Activated T-cell treated with anti-CD3 and anti-CD28 coated beads, Interleukin-2, amount 50 U/mL, for 1 hour (primary cell): ENCODE results near the gene TAPBPL.
A peak's percentile ranks its signal among the peaks of the same experiment; 100 is the strongest.
"Not testable (repeated sequence)": the region's sequence is repeated elsewhere in the genome, so short reads cannot be mapped to it uniquely, and the experiment has no call there.

Experiments
- DNase-seq: peaks from one replicate; pipeline ENCODE4 v3.0.0-alpha.2; 2020

TAPBPL gene

DNA sequence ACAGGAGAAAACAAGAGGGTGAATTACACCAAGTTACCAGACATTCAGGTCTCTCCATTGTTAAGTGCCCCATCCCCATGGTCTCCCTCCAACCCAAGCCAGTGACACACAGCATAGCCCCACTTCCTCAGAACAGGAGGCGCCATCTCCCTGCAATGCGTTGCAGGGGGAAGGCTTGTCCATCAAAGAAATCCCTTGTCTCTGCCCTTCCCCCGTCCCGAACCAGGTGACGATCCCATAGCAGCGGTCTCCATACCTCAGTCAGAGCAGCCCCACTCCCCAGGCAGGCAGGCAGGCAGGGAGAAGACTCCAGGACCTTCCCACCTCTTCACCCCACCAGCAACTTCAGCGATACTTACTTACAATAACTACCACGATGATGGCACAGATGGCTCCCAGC, 12.7 kb downstream of the TAPBPL start:
- DNase-seq, result no peak

DNA sequence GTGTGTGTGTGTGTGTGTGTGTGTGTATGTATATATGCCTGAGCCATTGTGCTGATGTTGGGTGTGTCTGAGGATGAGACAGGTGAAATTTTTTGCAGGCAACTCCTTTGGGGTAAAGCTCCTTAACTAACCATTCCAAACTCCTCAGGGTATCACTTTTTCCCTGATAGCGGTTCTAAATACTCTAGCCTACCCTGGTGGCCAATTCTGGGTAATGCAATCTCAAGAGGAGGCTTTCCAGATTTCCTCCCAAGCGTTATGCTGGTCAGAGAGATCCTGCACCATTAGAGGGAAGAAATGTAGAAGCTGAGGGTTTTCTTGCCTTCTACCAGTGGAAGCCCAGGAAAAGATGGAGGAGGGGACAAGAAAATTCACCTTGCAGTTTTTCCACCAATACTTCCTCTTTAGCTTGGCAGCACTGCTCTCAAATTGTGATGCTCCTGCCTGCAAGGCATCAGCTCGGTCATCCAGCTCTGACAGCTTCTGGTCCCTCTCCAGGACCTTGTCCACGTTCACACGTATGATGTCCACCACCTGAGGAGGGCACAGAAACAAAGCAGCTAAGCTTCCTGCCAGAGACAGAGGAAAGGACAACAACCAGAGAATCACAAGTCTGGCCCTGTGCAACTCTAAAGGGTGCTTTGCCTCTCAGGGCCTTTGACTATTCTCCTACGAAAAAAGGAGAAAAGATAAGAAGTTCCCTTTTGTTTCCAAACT, 13.8 kb downstream of the TAPBPL start:
- no peak for DNase-seq

DNA sequence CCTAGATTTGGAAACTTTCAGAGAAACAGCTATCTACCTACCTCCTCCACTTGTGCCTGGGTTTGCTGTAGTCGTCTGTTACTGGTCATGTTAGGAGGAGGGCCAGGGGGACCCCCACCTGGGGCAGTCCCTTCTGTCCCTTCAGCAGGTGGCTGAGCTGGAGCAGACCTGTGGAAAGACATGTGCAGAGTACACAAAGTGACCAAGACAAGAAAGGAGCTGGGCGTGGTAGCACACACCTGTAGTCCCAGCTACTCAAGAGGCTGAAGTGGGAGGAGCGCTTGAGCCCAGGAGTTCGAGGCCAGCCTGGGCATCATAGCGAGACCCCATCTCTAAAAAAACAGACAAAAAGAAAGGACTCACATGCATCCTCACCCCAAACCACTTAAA, 14.3 kb downstream of the TAPBPL start:
- DNase-seq, result no peak

DNA sequence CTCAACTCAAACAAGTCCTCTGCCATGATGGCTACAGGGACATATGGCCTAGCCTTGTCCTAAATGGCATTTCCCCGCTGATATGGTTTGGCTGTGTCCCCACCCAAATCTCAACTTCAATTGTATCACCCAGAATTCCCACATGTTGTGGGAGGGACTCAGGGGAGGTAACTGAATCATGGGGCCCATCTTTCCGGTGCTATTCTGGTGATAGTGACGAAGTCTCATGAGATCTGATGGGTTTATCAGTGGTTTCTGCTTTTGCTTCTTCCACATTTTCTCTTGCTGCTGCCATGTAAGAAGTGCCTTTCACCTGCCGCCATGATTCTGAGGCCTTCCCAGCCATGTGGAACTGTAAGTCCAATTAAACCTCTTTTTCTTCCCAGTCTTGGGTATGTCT, 14.9 kb downstream of the TAPBPL start:
- DNase-seq, result not testable (repeated sequence)

DNA sequence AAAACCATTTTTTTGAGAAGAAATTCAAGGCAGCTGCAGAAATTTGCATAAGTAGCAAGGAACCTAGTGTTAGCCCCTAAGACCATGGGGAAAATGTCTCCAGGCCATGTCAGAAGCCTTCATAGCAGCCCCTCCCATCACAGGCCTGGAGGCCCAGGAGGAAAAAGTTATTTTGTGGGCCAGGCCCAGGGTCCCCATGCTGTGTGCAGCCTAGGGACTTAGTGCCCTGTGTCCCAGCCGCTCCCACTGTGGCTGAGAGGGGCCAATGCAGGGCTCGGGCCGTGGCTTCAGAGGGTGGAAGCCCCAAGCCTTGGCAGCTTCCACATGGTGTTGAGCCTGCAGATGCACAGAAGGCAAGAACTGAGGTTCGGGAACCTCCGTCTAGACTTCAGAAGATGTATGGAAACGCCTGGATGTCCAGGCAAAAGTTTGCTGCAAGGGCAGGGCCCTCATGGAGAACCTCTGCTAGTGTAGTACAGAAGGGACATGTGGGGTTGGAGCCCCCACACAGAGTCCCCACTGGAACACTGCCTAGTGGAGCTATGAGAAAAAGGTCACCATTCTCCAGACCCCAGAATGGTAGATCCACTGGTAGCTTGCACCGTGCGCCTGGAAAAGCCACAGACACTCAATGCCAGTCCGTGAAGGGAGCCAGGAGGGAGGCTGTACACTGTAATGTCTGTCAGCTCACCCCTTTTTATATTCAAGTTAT, 15.9 kb downstream of the TAPBPL start:
- DNase-seq, result not testable (repeated sequence)

DNA sequence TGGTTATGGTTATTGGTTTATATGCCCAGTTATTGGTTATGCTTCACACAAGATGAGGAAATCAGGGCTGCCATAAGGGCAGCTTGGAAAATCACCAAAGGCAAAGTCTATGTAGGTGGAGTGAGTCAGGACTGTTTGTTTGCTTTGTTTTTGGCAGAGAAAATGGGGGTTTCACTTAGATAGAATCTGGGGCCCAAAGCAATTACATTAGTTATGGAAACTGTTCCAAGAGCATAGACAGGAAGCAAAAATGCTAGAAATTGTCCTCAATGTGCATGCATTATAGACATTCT, 16.4 kb downstream of the TAPBPL start:
- no peak for DNase-seq

DNA sequence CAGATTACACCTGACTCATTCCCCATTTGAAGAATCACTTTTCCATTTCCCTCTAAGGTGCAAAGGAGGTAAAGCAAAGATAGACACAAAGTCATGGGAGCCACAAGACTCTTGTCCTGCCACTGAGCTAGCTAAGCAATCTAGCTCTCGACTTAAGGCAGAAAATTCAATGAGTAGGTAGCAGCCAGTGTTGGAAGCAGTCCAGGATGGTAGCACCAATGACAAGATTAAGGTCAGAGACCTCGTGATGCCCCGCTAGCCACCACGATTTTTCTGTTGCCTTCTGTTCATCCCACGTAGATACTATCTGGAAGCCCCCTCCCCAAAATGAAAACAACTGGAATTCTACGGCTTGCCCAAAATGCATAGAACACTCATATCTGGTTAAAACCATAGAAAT, 17.2 kb downstream of the TAPBPL start:
- DNase-seq, result no peak

DNA sequence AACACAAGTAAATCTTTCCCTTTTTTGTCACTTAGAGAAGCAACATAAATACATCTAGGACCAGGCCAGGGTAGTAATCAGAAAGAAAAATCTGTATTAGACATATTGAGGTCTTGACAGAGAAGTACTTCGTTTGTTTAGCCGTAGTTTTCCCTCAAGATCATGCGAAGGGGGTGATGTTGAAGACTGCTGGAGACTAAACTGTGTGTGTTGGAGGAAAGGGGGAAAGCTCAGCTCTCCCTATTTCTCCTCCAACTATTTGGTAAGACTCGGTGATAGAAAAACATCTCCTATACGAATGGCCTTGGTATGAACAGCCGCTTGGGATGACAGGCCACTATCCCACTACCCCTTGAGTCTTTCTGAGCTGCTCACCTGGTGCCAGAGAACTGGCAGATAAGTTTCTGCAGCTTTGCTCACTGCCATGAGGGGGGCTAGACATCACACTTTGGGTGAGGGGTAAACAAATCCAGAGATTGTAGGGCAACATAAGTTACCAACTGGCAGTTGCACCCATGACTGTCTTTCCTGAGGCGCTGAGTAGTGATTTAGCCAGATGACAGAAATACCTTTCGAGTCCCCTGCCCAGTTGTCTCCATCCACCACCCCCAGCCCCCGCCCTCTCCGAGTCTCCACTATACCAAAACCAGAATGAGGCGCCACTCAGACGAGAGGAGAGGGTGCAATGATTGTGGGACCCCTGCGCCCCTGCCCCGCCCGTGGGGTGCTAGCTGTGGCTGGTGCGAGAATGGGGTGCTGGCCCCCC, 17.9 kb downstream of the TAPBPL start:
- no peak for DNase-seq

DNA sequence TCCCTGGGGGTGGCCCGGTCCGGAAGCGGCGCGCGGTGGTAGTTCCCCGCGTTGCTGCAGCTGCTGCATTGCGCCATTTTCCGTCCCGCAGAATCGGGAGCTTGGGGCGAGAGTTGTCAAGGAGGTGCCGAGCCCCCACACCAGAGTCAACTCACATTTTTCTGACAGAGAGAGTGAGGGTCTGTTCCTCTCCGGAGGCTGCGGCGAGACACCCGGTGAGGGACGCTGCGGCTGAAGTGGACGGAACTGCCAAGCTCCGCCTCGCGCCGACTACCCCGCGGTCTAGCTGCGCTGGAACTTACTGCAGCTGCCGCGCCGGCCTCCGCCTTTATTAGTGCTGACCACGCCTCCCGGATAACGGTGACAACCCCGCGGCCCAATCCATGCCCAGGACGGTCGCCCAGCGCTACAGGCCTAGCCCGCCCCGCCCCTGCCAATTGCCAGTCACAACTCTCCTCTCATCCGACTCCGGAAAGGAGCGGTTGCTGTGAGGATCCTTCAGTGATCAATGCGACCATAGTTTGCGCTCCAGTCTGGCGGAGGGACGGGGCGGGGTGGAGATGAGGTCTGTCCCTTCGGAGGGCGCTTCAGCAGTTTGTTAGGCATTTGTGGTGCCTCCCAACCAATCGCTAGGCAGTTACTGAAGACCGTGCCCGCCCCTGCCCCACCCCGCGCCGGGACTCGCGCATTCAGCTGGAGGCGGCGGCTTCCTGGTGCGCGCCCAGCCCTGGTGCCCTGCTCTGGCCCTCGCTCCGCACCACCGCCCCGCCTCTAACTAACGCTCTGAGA, 18.7 kb downstream of the TAPBPL start, which contains the start of gene VAMP1:
TSS of gene VAMP1 (minus strand) at position 303 of the 789 bp plus-strand sequence. CDS start at position 157, 146 bp downstream.
- peak; percentile 96 for DNase-seq

DNA sequence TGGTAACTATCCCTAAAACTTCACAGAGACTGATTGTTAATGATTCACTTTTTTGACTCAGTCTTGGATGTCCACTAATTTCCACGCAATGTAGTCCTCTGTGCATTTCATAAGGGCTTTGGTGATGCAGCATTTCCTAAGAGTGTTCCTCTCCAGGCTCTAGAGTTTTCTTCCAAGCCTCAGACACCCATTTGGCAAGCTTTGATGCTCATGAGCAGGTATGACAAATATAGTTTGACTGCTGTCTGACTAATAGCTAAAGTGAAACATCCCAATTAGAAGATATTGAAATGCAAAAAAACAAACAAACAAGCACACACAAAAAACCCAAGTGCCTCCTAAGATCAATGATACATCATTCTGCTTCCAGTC, 20.1 kb downstream of the TAPBPL start:
- DNase-seq, result no peak

DNA sequence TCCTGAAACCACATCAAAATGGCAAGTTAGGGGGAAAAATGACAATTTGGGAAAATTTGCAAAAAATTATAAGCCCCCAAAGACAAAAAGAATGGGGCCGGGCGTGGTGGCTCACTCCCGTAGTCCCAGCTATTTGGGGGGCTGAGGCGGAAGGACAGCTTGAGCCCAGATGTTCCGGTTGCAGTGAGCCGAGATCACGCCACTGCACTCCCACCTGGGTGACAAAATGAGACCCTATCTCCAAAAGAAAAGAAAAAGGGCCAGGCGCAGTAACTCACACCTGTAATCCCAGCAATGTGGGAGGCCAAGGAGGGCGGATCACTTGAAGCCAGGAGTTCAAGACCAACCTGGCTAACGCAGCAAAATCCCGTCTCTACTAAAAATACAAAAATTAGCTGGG, 20.6 kb downstream of the TAPBPL start:
- no peak for DNase-seq

DNA sequence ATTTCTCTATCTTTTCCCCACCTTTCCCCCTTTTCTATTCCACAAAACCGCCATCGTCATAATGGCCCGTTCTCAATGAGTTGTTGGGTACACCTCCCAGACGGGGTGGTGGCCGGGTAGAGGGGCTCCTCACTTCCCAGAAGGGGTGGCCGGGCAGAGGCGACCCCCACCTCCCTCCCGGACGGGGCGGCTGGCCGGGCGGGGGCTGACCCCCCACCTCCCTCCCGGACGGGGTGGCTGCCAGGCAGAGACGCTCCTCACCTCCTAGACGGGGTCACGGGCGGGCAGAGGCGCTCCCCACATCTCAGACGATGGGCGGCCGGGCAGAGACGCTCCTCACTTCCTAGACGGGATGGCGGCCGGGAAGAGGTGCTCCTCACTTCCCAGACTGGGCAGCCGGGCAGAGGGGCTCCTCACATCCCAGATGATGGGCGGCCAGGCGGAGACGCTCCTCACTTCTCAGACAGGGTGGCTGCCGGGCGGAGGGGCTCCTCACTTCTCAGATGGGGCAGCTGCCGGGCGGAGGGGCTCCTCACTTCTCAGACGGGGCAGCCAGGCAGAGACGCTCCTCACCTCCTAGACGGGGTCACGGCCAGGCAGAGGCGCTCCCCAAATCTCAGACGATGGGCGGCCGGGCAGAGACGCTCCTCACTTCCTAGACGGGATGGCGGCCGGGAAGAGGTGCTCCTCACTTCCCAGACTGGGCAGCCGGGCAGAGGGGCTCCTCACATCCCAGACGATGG, 23.6 kb downstream of the TAPBPL start:
- DNase-seq, result not testable (repeated sequence)

DNA sequence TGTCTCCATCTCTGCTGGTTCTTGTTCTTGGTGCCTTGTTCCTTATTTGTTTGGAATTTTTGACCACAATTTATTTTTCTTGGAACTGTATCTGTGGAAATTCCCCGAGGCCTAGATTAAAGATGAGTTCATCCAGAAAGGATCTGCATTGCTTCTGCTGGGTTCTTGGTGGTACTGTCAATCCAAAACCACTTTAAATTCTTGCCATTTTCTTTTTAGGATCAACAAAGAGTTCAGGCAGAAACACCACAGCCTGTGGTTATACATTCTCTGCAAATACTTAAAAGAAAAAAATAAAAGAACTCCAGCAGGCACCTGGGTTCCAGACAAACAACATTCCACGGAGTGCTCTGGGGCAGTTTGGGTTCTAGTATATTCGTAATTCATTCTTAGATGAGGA, 24.6 kb downstream of the TAPBPL start:
- DNase-seq, result no peak

DNA sequence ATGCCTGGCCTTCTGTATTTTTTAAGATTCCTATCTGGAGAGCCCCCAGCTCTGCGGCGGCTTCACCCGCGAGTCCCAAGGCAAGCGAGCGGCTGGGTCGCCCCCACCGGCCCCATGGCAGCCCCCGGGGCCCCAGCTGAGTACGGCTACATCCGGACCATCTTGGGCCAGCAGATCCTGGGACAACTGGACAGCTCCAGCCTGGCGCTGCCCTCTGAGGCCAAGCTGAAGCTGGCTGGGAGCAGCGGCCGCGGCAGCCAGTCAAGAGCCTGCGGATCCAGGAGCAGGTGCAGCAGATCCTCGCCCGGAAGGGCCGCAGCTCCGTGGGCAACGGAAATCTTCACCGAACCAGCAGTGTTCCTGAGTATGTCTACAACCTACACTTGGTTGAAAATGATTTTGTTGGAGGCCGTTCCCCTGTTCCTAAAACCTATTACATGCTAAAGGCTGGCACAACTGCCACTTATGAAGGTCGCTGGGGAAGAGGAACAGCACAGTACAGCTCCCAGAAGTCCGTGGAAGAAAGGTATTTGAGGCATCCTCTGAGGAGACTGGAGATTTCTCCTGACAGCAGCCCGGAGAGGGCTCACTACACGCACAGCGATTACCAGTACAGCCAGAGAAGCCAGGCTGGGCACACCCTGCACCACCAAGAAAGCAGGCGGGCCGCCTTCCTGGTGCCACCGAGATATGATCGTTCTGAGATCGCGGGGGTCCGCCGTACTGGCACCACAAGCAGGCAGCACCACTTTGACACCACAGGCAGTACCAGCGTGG, 25.9 kb downstream of the TAPBPL start:
- DNase-seq, result not testable (repeated sequence)

DNA sequence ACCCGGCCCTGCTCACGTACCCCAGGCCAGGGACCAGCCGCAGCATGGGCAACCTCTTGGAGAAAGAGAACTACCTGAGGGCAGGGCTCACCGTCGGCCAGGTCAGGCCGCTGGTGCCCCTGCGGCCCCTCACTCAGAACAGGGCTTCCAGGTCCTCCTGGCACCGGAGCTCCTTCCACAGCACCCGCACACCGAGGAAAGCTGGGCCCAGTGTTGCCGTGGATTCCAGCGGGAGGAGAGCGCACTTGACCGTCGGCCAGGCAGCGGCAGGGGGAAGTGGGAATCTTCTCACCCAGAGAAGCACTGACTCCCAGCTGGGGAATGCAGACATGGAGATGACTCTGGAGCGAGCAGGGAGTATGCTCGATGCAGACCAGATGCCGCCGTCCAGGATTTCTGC, 26.6 kb downstream of the TAPBPL start:
- DNase-seq, result no peak

DNA sequence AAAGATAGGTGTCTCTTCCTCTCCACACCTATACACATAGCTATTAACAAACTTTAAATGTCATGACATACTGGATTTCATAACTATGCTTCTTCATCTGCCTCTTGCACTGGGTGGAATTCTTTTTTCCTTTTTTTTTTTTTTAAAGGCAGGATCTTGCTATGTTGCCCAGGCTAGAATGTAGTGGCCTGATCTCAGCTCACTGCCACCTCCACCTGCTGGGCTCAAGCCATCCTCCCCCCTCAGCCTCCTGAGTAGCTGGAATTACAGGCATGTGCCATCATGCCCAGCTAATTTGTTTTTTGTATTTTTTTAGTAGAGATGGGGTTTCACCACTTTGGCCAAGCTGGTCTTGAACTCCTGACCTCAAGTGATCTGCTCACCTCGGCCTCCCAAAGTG, 36.4 kb downstream of the TAPBPL start:
- no peak for DNase-seq

DNA sequence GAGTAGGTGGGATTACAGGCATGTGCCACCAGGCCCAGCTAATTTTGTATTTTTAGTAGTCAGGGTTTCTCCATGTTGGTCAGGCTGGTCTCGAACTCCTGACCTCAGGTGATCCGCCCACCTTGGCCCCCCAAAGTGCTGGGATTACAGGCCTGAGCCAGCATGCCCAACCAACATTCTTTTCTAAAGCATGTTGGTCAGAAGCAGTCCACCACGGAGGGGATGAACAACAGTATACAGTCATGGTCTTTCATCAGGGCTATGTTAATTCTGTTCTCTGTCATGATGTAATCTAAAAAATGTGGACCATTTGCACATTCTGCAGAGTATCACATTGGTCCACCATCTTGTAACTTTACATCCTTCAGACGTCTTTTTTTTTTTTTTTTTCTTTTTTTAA, 37.6 kb downstream of the TAPBPL start:
- DNase-seq, result no peak

DNA sequence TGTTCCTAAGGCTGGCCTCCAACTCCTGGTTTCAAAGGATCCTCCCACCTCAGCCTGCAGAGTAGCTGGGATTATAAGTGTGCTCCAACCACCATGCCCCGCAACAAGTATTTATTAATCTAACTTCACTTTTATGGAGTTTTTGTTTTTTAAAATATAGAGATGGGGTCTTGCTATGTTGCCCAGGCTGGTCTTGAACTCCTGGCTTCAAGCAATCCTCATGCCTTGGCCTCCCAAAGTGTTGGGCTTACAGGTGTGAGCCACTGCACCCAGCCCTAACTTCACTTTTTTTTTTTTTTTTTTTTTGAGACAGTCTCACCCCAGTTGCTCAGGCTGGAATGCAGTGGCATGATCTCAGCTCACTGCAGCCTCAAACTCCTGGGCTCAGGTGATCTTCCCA, 38.8 kb downstream of the TAPBPL start:
- not testable (repeated sequence) for DNase-seq

DNA sequence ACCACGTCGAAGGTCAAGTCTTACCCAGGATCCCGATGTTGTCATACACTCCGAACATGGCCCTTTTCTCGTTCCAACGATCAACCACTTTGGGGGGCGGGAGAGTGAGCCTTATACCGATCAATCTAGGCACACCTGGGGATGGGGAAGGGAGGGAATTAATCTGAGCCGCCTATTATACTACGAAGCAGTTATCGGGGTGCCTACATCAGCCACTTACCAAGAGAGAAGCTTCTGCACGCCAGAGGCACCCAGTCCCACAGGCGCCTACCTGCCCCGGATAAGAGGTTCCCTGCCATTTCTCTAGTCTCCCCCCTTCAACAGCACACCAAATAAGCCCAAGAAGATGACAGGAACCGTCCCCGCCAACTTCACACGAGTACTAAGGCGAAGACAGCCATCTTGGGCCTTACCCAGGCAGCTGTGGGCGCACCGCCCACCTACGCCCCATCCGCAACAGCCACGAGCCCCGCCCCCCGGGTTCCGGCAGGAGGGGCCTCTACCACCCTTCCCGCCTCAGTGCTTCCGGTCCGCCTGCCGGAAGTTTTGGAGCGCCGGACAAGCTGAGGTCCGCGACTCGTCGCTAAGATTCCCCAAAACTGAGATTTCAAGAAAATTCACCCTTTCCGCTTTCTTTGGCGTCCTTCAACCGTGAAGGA, 41.1 kb downstream of the TAPBPL start, which contains the start of gene MRPL51:
TSS of gene MRPL51 (minus strand) at position 425 of the 659 bp plus-strand sequence. CDS start at position 299, 126 bp downstream.
- DNase-seq, result peak; percentile 93

DNA sequence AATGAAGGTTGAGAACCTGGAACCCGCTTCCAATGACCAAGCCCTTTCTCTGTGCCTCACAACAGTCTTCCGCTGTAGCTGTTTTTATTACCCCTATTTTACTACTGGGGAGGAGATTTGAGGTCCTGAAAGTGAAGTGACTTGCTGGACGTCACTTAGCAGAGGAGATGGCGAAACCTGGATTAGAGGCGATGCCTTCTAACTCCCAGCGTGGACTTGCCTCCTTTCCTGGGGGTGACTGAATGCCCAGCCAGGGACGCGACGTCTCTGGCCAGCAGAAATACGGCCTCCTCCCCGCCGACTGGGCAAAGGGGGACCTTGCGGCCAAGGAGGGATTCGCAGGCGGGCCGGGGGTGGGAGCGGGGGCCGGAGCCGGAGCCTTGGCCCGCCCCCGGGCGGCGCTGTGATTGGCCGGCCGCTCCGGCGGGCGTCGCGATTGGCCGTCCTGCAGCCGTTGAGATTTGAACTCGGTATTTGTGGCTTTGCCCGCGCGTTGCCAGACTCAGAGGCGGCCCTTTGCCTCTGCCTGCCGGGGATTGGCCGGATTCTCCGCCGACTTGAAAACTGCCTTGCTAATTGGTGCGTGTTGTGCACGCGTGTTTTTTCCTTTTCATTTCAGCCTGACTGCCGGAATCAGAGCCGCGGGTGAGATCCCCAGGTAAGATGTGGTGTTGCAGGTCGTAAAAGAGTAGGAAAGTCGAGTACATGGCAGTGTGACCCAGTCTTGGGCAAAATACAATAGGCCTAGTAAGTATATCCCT, 41.8 kb downstream of the TAPBPL start, which contains the start of gene NCAPD2:
TSS of gene NCAPD2 (plus strand) at position 606 of the 761 bp plus-strand sequence. CDS start 997 bp downstream, outside the sequence.
- DNase-seq, result peak; percentile 92
